ENCODE data around the gene ISG20.

ISG20 gene

DNA sequence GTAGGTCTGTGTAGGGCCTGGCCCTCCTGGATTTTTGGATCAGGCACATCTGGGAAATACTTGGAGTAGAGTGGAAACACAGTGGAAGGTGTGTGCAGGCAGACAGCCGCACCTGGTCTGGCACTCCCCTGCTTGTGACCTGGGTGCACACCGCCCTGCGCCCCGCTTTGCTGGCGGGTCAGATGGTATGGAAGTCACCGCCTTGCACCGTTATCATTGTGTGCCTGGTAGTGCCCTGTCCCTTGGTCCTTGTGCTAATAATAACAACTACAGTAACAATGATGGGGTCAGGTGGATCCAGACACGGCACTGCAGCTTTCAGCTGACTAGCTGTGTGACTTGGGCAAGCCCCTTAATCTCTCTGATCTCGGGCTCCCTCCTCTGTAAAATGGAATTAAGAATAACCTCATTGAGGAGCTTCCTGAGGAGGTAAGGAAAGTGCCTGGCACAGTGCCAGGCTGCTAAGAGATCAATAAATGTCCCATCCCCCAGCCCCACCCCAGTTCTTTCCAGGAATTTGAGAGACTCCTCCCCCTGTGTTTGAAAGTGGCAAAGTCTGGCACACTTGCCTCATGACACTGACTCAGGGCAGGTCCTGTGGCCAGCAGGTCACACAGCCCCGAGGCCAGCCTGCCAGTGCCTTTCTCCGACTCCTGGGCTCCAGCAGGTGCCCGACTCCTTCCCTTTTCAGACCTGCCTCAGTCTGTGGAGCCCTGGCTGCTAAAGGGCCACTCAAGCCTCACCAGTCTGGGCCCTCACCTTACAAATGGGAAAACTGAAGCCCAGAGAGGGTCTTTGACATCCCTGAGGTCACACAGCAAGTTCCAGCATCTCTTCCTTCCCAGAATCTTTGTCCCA, 9.8 kb downstream of the ISG20 start:
- no peak for DNase-seq
- TF ChIP-seq, protein P1, sequence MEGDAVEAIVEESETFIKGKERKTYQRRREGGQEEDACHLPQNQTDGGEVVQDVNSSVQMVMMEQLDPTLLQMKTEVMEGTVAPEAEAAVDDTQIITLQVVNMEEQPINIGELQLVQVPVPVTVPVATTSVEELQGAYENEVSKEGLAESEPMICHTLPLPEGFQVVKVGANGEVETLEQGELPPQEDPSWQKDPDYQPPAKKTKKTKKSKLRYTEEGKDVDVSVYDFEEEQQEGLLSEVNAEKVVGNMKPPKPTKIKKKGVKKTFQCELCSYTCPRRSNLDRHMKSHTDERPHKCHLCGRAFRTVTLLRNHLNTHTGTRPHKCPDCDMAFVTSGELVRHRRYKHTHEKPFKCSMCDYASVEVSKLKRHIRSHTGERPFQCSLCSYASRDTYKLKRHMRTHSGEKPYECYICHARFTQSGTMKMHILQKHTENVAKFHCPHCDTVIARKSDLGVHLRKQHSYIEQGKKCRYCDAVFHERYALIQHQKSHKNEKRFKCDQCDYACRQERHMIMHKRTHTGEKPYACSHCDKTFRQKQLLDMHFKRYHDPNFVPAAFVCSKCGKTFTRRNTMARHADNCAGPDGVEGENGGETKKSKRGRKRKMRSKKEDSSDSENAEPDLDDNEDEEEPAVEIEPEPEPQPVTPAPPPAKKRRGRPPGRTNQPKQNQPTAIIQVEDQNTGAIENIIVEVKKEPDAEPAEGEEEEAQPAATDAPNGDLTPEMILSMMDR (IDR thresholded peaks at IDR 0.05; ENCODE audit: low read depth, low read length): no peak
- Histone ChIP-seq H3K9me3 (no peaks in the 10 kb centered on the region), H3K36me3 (no peaks in the 10 kb centered on the region), H3K27me3 (no peaks in the 10 kb centered on the region), H3K4me1 (peaks cover 3% of the 10 kb centered on the region), H3K4me3 (ENCODE audit: low read depth, low read length) (no peak overlapping the region)

DNA sequence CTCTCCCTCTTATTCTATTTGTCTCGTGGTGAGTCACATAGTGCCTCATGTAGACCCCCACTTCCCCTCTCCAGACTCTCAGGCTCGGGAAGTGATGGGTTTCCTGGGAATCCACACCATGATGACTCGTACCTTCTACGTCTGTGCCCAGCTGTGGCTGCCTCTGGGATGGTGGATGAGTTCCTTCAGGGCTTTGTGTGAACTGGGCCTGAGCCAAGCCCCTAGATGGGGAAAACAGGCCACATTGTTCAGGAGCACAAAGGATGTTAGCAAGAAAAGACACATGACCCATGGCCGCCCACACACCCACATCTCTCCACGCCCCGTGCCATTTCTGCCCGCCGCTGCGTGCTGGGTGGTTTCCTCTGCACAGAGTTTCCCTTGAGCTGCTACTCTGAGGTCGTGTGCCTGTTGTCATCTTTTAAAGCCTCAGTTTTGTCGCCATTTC, 10.5 kb downstream of the ISG20 start:
- no peaks in the 10 kb centered on the region for H3K9me3 ChIP-seq
- no peak overlapping the region for H3K4me3 ChIP-seq (ENCODE audit: low read depth, low read length)
- no peak for DNase-seq
- no peaks in the 10 kb centered on the region for H3K36me3 ChIP-seq
- H3K27me3 ChIP-seq: no peaks in the 10 kb centered on the region
- TF ChIP-seq, protein P1 (IDR thresholded peaks at IDR 0.05; ENCODE audit: low read depth, low read length): no peak
- H3K4me1 ChIP-seq: peaks cover 3% of the 10 kb centered on the region

DNA sequence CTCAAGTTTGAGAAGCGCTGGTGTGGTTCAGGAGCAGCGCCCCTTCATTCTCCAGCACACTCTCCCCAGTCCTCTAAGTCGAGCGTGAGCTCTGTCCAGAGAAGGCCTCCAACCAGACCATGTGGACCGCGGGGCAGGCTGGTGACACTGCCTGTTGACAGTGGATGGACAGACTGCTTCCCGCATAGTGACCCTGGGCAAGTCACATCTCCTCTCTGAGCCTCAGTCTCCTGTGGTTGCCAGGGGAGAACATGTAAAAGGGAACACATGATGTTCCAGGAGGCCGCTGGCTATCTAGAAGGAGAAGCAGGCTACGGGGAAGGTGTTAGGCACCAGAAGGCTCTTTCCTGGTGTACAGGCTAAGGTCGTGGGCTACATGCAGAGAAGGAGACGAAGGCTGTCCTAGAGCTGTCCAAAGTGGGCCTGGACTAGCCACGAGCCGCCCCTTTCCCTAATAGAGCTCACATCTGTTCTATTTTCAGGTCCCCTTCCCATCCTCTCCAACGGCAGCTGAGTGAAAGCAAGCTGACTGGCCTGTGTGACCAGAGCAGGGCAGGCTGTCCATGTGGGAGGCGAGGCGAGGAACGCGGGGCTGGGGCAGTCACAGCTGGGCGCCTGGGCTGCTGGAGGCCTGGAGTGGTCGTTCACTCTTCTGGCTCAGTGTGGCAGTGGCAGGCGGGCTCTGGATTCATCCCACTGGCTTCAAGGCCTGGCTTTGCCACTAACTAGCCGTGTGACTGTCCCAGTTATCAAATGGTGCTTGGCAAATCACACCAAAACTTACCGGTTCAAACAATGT, 11.1 kb downstream of the ISG20 start:
- TF ChIP-seq, protein P1 (IDR thresholded peaks at IDR 0.05; ENCODE audit: low read depth, low read length): no peak
- Histone ChIP-seq H3K36me3 (no peaks in the 10 kb centered on the region), H3K27me3 (no peaks in the 10 kb centered on the region), H3K4me3 (ENCODE audit: low read depth, low read length) (no peak overlapping the region), H3K4me1 (peaks cover 3% of the 10 kb centered on the region), H3K9me3 (no peaks in the 10 kb centered on the region)
- no peak for DNase-seq

DNA sequence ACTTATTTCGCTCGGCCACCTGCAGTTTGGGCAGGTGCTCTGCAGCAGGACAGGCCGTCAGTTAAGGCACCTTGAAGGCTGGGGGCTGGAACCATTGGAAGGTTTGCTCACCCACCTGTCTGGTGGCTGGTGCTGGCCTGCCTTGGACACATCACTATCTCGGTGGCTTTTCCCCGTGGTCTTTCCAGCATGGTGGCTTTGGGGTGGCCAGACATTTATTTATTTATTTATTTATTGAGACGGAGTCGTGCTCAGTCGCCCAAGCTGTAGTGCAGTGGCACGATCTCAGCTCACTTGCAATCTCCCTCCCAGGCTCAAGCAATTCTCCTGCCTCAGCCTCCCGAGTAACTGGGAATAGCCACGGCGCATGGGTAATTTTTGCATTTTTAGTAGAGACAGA, 11.7 kb downstream of the ISG20 start:
- no peak overlapping the region for H3K4me3 ChIP-seq (ENCODE audit: low read depth, low read length)
- no peak for DNase-seq
- H3K4me1 ChIP-seq: peaks cover 3% of the 10 kb centered on the region
- TF ChIP-seq, protein P1 (IDR thresholded peaks at IDR 0.05; ENCODE audit: low read depth, low read length): no peak
- no peaks in the 10 kb centered on the region for H3K27me3 ChIP-seq
- no peaks in the 10 kb centered on the region for H3K9me3 ChIP-seq
- no peaks in the 10 kb centered on the region for H3K36me3 ChIP-seq

DNA sequence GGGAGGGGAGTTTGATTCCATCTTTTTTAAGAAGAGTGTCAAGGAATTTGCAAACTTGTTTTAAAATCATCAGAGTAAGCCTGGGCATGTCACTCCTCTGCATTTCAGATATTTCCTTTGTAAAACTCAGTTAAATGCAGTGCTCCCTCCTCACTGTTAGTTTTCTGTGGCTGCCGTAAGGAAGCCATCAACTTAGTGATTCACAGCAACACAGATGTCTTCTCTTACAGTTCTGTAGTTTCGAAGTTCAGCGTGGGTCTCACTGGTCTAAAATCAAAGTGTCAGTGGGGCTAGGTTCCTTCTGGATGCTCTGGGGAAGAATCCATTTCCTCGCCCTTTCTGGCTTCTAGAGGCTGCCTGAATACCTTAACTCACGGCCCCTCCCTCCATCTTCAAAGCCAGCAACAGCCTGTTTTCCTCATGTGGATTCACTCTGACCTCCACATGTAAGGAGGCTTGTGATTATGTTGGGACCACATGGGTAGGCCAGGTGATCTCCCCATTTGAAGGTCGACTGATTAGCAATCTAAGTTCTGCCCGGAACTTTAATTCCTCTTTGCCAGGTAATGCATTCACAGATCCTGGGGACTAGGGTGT, 12.4 kb downstream of the ISG20 start:
- Histone ChIP-seq H3K36me3 (no peaks in the 10 kb centered on the region), H3K4me3 (ENCODE audit: low read depth, low read length) (no peak overlapping the region), H3K9me3 (no peaks in the 10 kb centered on the region), H3K4me1 (peaks cover 3% of the 10 kb centered on the region), H3K27me3 (no peaks in the 10 kb centered on the region)
- TF ChIP-seq, protein P1 (IDR thresholded peaks at IDR 0.05; ENCODE audit: low read depth, low read length): no peak
- no peak for DNase-seq

Data from BE2C (cell line).